ENCODE data around the gene SEL1L3.
A peak's percentile ranks its signal among the peaks of the same experiment; 100 is the strongest.

GRCh38 chr4:25859429-25860148, 3.2 kb downstream of the SEL1L3 start:
- no peak for TF ChIP-seq POLR2A (IDR thresholded peaks at IDR 0.05; ENCODE audit: low read depth, low read length)
- peak; percentile 46; the same call in 1 of the 2 replicates for TF ChIP-seq TAF1 (IDR thresholded peaks at IDR 0.05; ENCODE audit: low read depth, low read length)

Data from GM12891 (cell line).